ENCODE measurements around the gene AP1S1.
"Not testable (repeated sequence)": the region's sequence is repeated elsewhere in the genome, so short reads cannot be mapped to it uniquely, and the experiment has no call there.

AP1S1 gene

GRCh38 chr7:101125989-101126650, 28.2 kb upstream of the AP1S1 start:
- no peak for DNase-seq

GRCh38 chr7:101126651-101127459, 27.4 kb upstream of the AP1S1 start, which contains the start of gene SERPINE1:
Gene SERPINE1, plus strand, starts transcription at chr7:101127104. Its CDS starts 1,290 bp downstream, at chr7:101128394.
- DNase-seq: peak in 2 of 4 experiments; percentile 8 to 42

- DNase-seq: no peak
Measured at GRCh38 chr7:101127460-101128039, 26.7 kb upstream of the AP1S1 start.

- no peak for DNase-seq
Measured at GRCh38 chr7:101128040-101128834, 26.0 kb upstream of the AP1S1 start.

GRCh38 chr7:101129603-101130117, 24.6 kb upstream of the AP1S1 start:
- no peak for DNase-seq

GRCh38 chr7:101132626-101133600, 21.4 kb upstream of the AP1S1 start:
- not testable (repeated sequence) for DNase-seq

GRCh38 chr7:101133621-101134398, 20.5 kb upstream of the AP1S1 start:
- no peak for DNase-seq

- no peak for DNase-seq
Measured at GRCh38 chr7:101134399-101134980, 19.8 kb upstream of the AP1S1 start.

GRCh38 chr7:101137651-101138212, 16.5 kb upstream of the AP1S1 start:
- DNase-seq: no peak

GRCh38 chr7:101138213-101138870, 15.9 kb upstream of the AP1S1 start:
- peak; percentile 26 to 67 (median 43) for DNase-seq

- DNase-seq: no peak
Measured at GRCh38 chr7:101140339-101140699, 14.0 kb upstream of the AP1S1 start.

- DNase-seq: no peak
Measured at GRCh38 chr7:101140746-101141382, 13.4 kb upstream of the AP1S1 start.

- no peak for DNase-seq
Measured at GRCh38 chr7:101151908-101152651, 2.2 kb upstream of the AP1S1 start.

- no peak for DNase-seq
Measured at GRCh38 chr7:101154693-101155102, 422 bp downstream of the AP1S1 start.

- DNase-seq: no peak
Measured at GRCh38 chr7:101155303-101155702, 1.0 kb downstream of the AP1S1 start.

GRCh38 chr7:101156277-101156676, 2.0 kb downstream of the AP1S1 start:
- DNase-seq: no peak

GRCh38 chr7:101156866-101157589, 2.8 kb downstream of the AP1S1 start:
- DNase-seq: no peak

All from activated naive CD4-positive, alpha-beta T cell (primary cell).